HEK293T (cell line): ENCODE data around the gene B3GAT2.

Source experiments
- ARNT ChIP-seq: fragments of 450-650 bp; IDR thresholded peaks from 2 replicates; pipeline ENCODE4 v1.6.1; 2017; ENCODE audit warnings: mild to moderate bottlenecking
- BHLHE40 ChIP-seq: fragments of 450-650 bp; IDR thresholded peaks from 2 replicates; pipeline ENCODE4 v1.6.1; 2016; ENCODE audit warnings: mild to moderate bottlenecking, moderate library complexity, borderline replicate concordance
- CTBP1 ChIP-seq: fragments of 450-650 bp; IDR thresholded peaks from 2 replicates; pipeline ENCODE4 v1.6.1; 2016; ENCODE audit warnings: borderline replicate concordance
- ELF4 ChIP-seq: fragments of 450-650 bp; IDR thresholded peaks from 2 replicates; pipeline ENCODE4 v1.6.1; 2017; ENCODE audit warnings: antibody characterized with exemption
- FOXA1 ChIP-seq: fragments of 450-650 bp; IDR thresholded peaks from 2 replicates; pipeline ENCODE4 v1.6.1; 2016; ENCODE audit warnings: mild to moderate bottlenecking
- FOXK2 ChIP-seq: fragments of 450-650 bp; IDR thresholded peaks from 2 replicates; pipeline ENCODE4 v1.6.1; 2016; ENCODE audit warnings: mild to moderate bottlenecking
- FOXM1 ChIP-seq: fragments of 450-650 bp; IDR thresholded peaks from 2 replicates; pipeline ENCODE4 v1.6.1; 2017; ENCODE audit warnings: mild to moderate bottlenecking, borderline replicate concordance
- HDGF ChIP-seq: fragments of 450-650 bp; IDR thresholded peaks from 2 replicates; pipeline ENCODE4 v1.6.1; 2017; ENCODE audit warnings: antibody characterized with exemption, borderline replicate concordance
- L3MBTL2 ChIP-seq: fragments of 450-650 bp; conservative IDR thresholded peaks from 2 replicates; pipeline ENCODE4 v1.6.1; 2016; ENCODE audit warnings: mild to moderate bottlenecking
- LEF1 ChIP-seq: fragments of 450-650 bp; IDR thresholded peaks from 2 replicates; pipeline ENCODE4 v1.6.1; 2017; ENCODE audit warnings: mild to moderate bottlenecking, borderline replicate concordance
- SP1 ChIP-seq: fragments of 450-650 bp; IDR thresholded peaks from 2 replicates; pipeline ENCODE4 v1.6.1; 2017
- SUZ12 ChIP-seq: fragments of 450-650 bp; IDR thresholded peaks from 2 replicates; pipeline ENCODE4 v1.6.1; 2016; ENCODE audit warnings: mild to moderate bottlenecking
- TARDBP ChIP-seq: fragments of 450-650 bp; IDR thresholded peaks from 2 replicates; pipeline ENCODE4 v1.6.1; 2016
- TF ChIP-seq, protein P1 (sequence below): fragments of 450-650 bp; IDR thresholded peaks from 2 replicates; pipeline ENCODE4 v1.6.1; 2016

DNA sequence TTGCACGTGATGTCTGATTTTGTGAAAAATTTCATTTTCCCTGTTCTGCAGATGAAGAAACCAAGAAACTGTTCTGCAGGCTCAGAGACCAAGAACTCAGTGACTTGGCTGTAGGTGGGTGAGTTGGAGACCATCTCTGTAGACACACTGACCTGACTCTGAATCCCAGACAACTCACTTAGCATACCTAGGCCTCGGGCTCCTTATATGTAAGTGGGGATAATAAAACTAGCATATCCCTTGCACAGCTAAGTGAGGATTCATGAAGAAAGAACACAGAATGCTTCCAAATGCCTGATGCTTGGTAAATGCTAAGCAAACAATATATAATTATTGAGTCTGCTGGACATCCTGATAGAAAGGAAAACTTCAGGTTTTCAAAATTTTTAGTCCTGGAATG, 70.8 kb downstream of the B3GAT2 start:
- no peak for TF ChIP-seq BHLHE40
- TF ChIP-seq SUZ12: no peak
- TF ChIP-seq ARNT: no peak
- TF ChIP-seq FOXA1: no peak
- no peak for TF ChIP-seq FOXM1
- TF ChIP-seq SP1: no peak
- no peak for TF ChIP-seq LEF1
- no peak for TF ChIP-seq TARDBP
- TF ChIP-seq ELF4: no peak
- TF ChIP-seq L3MBTL2: no peak
- TF ChIP-seq CTBP1: no peak
- no peak for TF ChIP-seq FOXK2
- no peak for TF ChIP-seq HDGF
- TF ChIP-seq, protein P1, sequence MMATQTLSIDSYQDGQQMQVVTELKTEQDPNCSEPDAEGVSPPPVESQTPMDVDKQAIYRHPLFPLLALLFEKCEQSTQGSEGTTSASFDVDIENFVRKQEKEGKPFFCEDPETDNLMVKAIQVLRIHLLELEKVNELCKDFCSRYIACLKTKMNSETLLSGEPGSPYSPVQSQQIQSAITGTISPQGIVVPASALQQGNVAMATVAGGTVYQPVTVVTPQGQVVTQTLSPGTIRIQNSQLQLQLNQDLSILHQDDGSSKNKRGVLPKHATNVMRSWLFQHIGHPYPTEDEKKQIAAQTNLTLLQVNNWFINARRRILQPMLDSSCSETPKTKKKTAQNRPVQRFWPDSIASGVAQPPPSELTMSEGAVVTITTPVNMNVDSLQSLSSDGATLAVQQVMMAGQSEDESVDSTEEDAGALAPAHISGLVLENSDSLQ: no peak
